Type B pancreatic cell (in vitro differentiated cells): ENCODE results near the gene LRIG1. TPM values are rescaled to one million over a fixed set of nuclear protein-coding genes. Genes with fewer than 3 reads are reported as not detected.
A peak's percentile ranks its signal among the peaks of the same experiment; 100 is the strongest.

Source experiments
- DNase-seq: peaks from one replicate; pipeline ENCODE4 v3.0.0; 2021; ENCODE audit warnings: mixed read lengths; ENCODE audit not compliant: unreplicated experiment; ENCODE audit errors: extremely low spot score
- H3K27ac Mint-ChIP-seq: 2 replicates; pipeline ENCODE4 v1.8.0; 2021; ENCODE audit warnings: mild to moderate bottlenecking, mixed read lengths
- H3K27me3 Mint-ChIP-seq: 2 replicates; pipeline ENCODE4 v1.8.0; 2021; ENCODE audit warnings: mixed read lengths
- H3K36me3 Mint-ChIP-seq: 2 replicates; pipeline ENCODE4 v1.8.0; 2021; ENCODE audit warnings: mixed read lengths
- H3K4me1 Mint-ChIP-seq: one replicate; pipeline ENCODE4 v1.8.0; 2021; ENCODE audit warnings: mixed read lengths; ENCODE audit not compliant: unreplicated experiment
- H3K4me3 Mint-ChIP-seq: 2 replicates; pipeline ENCODE4 v1.8.0; 2021; ENCODE audit warnings: mild to moderate bottlenecking, mixed read lengths
- H3K9me3 Mint-ChIP-seq: 2 replicates; pipeline ENCODE4 v1.8.0; 2021; ENCODE audit warnings: mixed read lengths
- total RNA-seq: library from RNA; stranded (reverse); gene quantifications from 2 replicates; pipeline ENCODE4 v1.2.1, GENCODE V29; 2021; ENCODE audit warnings: low replicate concordance
- TF ChIP-seq, protein P1 (sequence below): fragments of 200-600 bp; sonication (generic); conservative IDR thresholded peaks from 2 replicates; pipeline ENCODE4 v1.5.0; 2021; ENCODE audit warnings: antibody characterized with exemption, mild to moderate bottlenecking

Gene LRIG1
- total RNA-seq, 1 donor from 2014 or later = 28.9 TPM

DNA sequence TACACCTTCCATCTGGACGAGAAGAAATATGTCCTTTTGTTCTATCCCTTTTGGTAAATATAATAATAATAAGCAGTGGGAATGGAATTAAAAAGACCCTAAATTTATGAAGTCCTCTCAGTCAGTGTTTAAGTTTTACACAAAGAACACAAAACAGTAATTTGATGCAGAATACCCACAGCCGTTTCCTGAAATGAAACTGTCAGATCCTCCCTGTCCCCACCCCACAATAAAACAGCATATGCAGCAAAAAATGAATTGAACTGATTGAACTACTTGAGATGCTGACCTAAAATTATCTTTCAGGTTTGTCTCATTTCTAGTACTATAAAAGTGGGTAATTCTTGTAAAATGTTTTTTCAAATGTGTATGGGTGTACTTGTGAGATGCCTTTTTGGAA, 2.2 kb upstream of the LRIG1 start:
- Mint-ChIP-seq H3K4me3 (no peak overlapping the region), H3K36me3 (no peaks in the 10 kb centered on the region), H3K27ac (no peak overlapping the region), H3K9me3 (no peaks in the 10 kb centered on the region), H3K27me3 (peaks cover 50% of the 10 kb centered on the region), H3K4me1 (peaks cover 50% of the 10 kb centered on the region)
- TF ChIP-seq, protein P1, sequence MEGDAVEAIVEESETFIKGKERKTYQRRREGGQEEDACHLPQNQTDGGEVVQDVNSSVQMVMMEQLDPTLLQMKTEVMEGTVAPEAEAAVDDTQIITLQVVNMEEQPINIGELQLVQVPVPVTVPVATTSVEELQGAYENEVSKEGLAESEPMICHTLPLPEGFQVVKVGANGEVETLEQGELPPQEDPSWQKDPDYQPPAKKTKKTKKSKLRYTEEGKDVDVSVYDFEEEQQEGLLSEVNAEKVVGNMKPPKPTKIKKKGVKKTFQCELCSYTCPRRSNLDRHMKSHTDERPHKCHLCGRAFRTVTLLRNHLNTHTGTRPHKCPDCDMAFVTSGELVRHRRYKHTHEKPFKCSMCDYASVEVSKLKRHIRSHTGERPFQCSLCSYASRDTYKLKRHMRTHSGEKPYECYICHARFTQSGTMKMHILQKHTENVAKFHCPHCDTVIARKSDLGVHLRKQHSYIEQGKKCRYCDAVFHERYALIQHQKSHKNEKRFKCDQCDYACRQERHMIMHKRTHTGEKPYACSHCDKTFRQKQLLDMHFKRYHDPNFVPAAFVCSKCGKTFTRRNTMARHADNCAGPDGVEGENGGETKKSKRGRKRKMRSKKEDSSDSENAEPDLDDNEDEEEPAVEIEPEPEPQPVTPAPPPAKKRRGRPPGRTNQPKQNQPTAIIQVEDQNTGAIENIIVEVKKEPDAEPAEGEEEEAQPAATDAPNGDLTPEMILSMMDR = no peak
- DNase-seq = no peak

DNA sequence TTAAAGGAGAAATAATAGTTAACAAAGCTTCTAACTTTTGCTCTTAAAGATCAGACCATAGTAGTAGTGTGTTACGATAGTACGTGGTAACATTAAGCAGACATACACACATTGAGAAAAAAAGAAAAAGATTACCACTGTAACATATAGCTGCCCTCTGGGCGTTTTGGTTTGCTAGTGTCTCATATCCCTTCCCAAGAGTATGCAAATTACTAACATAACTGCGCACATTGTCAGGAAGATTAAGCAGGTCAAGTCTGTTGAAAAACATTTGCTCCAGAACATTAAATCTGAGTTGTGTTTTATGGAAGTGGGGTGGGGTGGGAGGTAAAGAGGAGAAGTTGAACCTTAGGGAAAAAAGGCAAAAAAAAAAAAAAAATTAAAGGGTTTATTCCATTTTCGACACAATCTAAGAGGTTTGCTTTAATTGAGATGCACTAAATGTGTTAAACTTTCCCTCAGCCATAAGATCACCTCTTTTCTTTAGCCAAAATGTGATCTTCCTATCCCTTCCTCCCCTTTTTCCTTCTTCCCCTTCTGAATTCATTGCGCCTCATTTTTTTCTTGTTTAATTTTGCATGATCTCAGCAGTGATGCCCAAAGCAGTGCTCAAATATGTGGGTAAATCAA, 1.5 kb upstream of the LRIG1 start:
- no peaks in the 10 kb centered on the region for H3K36me3 Mint-ChIP-seq
- H3K27me3 Mint-ChIP-seq = peaks cover 52% of the 10 kb centered on the region
- DNase-seq = no peak
- H3K27ac Mint-ChIP-seq = no peak overlapping the region
- H3K4me3 Mint-ChIP-seq = peak overlapping the region; percentile 60
- TF ChIP-seq, protein P1 = no peak
- peaks cover 50% of the 10 kb centered on the region for H3K4me1 Mint-ChIP-seq
- H3K9me3 Mint-ChIP-seq = no peaks in the 10 kb centered on the region

DNA sequence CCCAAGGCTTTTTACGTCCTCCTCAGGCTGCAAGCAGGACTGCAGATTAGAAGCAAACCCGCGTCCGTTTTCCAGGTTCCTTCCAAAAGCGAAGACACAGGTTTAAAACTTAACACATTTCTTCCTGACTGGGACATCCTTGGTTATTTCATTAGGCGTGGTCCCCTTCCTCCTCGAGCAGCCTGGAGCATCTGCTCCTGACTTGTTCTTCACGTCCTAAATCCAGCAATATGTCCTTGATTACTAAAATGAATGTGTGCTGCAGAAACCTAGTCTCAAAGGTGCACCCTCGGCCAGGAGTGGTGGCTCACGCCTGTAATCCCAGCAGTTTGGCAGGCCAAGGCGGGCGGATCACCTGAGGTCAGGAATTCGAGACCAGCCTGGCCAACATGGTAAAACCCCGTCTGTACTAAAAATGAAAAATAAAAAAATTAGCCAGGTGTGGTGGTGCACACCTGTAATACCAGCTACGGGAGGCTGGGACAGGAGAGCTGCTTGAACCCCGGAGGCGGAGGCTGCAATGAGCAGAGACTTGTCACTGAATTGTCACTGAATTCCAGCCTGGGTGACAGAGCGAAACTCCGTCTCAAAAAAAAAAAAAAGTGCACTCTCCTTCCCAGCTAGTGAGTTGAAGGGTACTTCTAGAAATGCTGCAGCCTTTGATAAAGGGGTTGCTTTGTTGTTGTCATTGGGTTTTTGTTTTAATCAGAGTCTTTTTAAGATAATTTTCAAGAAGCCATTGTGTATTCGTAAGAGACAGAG, 842 bp upstream of the LRIG1 start:
- Mint-ChIP-seq H3K4me1 (peaks cover 49% of the 10 kb centered on the region), H3K27ac (peak overlapping the region; percentile 29), H3K27me3 (peaks cover 50% of the 10 kb centered on the region), H3K9me3 (no peaks in the 10 kb centered on the region), H3K4me3 (peak overlapping the region; percentile 86), H3K36me3 (no peaks in the 10 kb centered on the region)
- TF ChIP-seq, protein P1 = no peak
- DNase-seq = no peak

DNA sequence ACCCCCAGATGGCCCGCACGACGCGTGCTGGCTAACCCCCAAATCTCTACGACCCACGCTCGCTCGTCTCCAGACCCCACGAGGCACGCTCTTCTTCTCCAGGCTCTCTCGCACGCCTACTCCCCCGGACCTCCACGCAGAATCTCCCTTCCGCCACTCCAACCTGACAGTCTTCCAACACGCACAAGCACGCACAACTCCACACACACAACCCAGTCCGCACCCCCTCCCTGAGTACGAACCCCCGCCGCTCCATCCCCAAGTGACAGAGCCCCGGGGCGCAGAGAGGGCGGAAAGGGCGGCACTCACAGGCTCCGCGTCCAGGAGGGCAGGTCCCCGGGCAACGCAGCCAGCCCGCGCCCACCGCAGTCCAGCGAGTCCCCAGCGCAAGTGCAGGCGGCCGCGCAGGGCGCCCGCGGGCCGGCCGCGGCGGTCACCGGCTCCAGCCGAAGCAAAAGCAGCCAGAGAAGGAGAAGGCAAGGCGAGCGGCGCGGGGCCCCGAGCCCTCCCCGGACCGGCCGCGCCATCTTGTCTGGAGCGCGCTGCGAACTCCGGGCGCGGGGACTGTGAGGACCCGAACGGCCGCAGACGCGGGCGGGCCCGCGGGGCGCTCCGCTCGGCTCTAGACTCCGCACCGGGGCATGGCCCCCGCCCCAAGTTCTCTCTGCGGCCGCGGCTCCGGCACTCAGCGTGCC, 794 bp downstream of the LRIG1 start:
- peak overlapping the region; percentile 95 for H3K4me3 Mint-ChIP-seq
- H3K36me3 Mint-ChIP-seq = no peaks in the 10 kb centered on the region
- H3K9me3 Mint-ChIP-seq = no peaks in the 10 kb centered on the region
- peak overlapping the region; percentile 51 for H3K27ac Mint-ChIP-seq
- H3K4me1 Mint-ChIP-seq = peaks cover 56% of the 10 kb centered on the region
- no peak for DNase-seq
- peaks cover 50% of the 10 kb centered on the region for H3K27me3 Mint-ChIP-seq
- TF ChIP-seq, protein P1 = no peak

DNA sequence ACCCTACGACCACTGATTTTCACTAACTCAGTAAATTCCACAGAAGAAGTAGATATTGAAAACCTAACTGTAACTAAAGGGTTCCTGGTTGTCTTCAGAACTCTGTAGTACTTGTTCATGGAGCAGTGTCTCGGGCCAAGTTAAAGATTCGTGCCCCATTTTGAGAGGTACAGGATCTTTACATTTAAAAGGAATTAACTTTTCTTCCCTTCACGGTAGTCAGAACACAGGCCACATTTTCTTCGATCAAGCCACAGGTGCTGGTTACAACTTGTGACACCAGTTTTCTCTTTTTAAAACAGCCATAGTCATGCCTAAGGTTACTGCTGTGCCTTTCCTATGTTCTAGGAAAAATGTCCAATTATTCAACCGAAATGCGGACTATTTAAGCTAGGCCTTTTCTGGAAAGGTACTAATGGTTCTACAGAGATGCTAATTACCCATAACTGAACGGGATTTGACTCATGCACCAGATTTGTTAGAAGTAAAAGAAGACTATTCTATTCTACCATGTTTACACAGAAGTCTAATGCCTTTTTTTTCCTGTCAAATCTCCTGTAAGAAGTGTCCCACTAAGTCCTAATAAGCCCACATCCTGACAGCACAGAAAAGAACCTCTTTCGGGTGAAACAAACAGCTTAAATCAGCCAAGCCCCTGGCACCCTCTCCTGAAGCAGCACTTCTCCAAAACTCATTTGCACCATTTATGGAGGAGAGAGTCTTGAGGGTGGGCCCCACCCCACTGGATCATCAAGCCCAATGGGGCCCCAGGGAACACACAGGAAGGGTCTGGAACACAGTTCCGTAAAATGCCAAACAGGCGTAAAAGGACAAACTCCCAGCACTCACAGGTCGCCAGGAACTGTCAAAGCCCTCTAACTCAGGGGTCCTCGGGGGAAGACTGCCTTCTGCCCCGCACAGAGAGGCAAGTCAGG, 1.9 kb downstream of the LRIG1 start:
- H3K4me1 Mint-ChIP-seq = peaks cover 59% of the 10 kb centered on the region
- H3K4me3 Mint-ChIP-seq = peak overlapping the region; percentile 95
- peak overlapping the region; percentile 51 for H3K27ac Mint-ChIP-seq
- DNase-seq = no peak
- TF ChIP-seq, protein P1 = no peak
- H3K27me3 Mint-ChIP-seq = peaks cover 53% of the 10 kb centered on the region
- H3K36me3 Mint-ChIP-seq = no peaks in the 10 kb centered on the region
- H3K9me3 Mint-ChIP-seq = no peaks in the 10 kb centered on the region
